HG02938 (cell line): ENCODE data around the gene GUSB.

Experiments
- ATAC-seq: cut with Tn5 transposase; IDR thresholded peaks from one replicate; pipeline ENCODE4 v1.9.1; 2021; ENCODE audit warnings: mild to moderate bottlenecking, moderate library complexity; ENCODE audit not compliant: unreplicated experiment

Gene GUSB

GRCh38 chr7:65938336-65938895, 43.6 kb downstream of the GUSB start:
- no peak for ATAC-seq

- no peak for ATAC-seq
Measured at GRCh38 chr7:65937296-65937695, 44.7 kb downstream of the GUSB start.

DNA sequence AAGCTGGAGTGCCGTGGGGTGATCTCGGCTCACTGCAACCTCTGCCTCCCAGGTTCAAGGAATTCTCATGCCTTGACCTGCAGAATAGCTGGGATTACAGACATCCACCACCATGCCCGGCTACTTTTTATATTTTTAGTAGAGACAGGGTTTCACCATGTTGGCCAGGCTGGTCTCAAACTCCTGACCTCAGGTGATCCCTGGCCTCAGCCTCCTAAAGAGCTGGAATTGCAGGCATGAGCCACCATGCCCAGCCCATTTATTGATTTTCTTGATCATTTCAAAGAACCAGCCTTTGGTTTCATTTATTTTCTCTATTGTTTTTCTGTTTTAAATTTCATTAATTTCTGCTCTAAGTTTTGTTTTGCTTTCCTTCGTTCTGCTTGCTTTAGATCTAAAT, 50.3 kb downstream of the GUSB start:
- no peak for ATAC-seq

- no peak for ATAC-seq
Measured at GRCh38 chr7:65927489-65928448, 54.2 kb downstream of the GUSB start.

DNA sequence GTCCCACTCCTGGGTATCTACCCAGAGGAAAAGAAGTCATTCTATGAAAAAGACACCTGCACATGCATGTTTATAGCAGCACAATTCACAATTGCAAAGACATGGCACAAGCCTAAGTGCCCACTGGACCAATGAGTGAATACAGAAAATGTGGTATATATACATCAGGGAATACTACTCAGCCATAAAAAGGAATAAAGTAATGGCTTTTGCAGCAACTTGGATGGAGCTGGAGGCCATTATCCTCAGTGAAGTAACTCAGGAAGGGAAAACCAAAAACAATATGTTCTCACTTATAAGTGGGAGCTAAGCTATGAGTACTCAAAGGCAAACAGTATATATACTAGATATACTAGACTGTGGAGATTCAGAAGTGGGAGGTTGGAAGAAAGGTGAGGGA, 55.4 kb downstream of the GUSB start:
- no peak for ATAC-seq

DNA sequence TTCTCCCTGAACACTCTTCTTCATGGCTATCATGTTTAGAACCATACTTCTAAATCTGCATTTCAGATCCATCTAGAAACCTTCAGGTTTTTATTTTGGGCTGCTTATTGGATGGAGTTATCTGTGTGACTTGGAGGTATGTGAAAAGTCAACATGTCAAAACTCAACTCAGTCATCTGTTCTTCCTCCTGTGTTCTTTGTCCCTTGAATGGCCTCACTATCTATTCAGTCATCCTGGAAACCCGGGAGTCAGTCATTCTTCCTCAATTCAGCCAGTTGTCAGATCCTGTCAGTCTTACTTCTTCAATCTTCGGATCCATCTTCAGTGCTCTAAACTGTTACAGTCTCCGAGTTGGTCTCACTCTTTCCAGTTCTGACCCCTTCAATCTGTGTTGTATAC, 57.0 kb downstream of the GUSB start:
- ATAC-seq = no peak

- no peak for ATAC-seq
Measured at GRCh38 chr7:65924193-65924592, 57.8 kb downstream of the GUSB start.

GRCh38 chr7:65923316-65923715, 58.7 kb downstream of the GUSB start:
- ATAC-seq = no peak

- ATAC-seq = no peak
Measured at GRCh38 chr7:65915921-65916657, 65.9 kb downstream of the GUSB start.

- ATAC-seq = no peak
Measured at GRCh38 chr7:65912237-65912636, 69.8 kb downstream of the GUSB start.
